GM18873 (cell line): Measurements from ENCODE around the gene AGAP3.

Experiments
- ATAC-seq: cut with Tn5 transposase; IDR thresholded peaks from one replicate; pipeline ENCODE4 v1.9.1; 2021; ENCODE audit warnings: mild to moderate bottlenecking, moderate library complexity, moderate number of reproducible peaks; ENCODE audit not compliant: unreplicated experiment, low FRiP score

Gene AGAP3

DNA sequence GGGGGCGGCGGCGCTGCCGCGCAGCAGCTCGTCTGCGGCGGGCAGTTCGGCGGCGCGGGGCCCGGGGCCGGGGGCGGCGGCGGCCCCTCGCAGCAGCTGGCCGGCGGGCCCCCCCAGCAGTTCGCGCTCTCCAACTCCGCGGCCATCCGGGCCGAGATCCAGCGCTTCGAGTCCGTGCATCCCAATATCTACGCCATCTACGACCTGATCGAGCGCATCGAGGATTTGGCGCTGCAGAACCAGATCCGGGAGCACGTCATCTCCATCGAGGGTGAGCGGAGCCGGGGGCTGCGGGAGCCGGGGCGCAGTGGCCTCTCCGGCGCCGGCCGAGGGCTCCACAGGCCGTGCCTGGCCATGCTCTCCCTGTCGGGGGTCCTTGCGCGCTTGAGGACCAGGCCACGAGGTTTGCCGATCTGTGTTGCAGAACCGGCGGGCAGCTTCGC is 548 bp downstream of the AGAP3 start:
- ATAC-seq, result no peak

DNA sequence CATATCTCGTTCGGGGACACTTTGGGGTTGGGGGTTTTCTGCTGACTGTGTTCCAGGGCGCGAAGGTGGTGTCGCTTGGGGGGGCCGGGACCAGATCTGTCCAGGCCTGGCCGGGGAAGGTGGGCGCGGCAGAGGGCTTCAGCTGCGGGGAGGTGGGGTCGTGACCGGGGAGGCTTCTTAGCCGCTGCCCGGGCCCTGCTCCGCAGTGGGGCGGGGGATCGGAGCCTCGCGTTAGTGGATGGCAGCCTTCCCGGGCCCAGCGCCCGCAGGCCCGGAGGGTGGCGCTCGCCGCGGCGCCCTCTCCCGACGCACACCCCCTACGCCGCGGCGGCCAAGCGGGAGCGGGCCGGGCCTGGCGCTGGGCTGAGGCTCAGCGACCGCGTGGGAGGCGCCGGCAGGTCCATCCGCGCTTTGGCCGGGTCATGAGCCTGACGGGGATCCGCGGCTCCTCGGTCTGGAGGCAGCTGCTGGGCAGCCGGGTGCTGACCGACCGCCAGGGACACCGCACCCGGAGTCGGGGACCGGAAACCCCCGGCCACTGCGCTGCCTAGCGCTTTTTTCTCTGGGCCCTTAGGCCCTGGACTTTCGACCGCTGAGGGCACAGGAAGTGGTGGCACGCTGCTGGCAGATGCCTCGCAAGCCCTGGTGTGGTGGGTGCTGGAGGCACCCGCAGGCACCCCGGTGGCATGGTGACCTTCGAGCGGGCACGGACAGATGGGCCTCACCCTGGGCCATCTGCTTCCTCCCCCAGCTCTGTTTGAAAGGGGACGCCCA is 1.2 kb downstream of the AGAP3 start:
- peak; percentile 27 for ATAC-seq

DNA sequence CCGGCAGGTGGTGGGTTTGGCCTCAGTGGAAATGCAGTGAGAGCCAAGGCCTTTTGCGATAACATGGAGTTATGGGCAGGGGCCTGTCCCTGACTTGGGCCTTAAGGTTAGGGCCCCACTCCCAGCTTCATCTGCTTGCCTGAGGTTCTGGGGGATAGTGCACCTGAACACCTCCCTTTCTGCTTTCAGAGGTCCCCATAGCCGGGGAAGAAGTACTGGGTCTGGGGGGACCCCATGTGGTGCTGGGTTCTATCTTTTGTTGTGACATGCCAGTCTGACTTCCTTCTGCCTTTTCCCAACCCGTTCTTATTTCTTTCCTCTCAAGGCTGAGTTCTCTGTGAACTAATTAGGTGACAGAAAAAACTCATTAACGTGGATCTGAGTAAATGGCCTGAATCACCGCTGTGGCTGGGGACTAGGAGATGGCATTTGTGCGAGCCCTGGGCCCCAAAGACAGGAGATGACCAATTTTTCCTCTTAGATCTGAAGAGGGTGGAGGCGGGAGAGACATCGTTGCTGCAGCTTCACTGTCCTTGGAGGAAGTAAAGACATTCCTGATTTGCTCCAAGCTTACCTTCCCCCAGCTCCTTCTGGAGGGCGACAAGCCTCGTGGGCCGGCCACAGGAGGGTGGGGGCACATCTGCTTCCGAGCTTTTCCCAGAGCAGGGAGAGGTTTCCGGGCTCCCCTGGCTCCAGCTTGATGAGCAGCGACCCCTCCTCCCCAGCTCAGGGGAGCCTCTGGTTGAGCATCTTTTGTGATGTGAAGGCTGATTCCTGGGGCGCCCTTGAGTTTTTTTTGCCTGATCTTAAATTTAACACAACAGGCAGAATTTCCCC is 2.0 kb downstream of the AGAP3 start:
- no peak for ATAC-seq

DNA sequence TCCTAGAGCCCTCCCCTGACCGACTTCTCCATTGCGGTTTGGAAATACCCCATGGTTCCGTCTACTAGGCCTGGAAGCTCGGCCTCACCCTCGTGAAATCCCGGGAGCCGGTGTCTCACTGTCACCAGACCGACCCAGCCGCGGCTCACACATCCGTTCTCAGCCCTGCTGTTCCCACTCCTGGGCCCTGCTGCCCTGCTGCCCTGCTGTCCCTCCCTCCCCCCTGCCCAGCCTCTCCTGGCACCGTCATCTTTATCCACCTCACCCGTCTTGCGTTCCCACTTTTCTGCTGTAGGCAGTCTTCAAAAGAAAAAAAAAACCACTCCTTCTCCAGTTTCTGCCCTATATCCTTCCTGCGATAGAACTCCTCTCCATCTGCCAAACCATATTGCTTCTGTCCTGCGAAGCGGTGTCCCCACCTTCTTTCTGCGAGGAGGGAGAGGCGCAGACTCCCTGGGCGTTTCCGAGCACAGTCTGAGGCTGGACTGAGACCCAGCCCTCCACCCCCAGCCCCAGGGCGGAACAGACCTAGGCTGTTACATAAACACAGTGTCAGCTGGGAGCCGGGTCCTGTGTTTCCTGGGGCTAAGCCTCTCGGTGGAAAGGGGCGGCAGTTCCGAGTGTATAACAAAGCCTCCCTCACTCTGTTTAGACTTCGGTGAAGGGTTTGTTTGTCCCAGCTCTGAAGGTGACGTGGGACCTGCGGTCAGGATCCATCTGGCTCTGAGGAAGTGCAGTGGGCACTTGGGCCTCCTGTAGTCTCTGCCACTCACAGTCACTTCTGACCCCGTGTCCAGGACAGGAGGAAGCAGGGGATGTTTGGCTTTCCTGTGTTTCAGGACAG is 2.8 kb downstream of the AGAP3 start:
- no peak for ATAC-seq

DNA sequence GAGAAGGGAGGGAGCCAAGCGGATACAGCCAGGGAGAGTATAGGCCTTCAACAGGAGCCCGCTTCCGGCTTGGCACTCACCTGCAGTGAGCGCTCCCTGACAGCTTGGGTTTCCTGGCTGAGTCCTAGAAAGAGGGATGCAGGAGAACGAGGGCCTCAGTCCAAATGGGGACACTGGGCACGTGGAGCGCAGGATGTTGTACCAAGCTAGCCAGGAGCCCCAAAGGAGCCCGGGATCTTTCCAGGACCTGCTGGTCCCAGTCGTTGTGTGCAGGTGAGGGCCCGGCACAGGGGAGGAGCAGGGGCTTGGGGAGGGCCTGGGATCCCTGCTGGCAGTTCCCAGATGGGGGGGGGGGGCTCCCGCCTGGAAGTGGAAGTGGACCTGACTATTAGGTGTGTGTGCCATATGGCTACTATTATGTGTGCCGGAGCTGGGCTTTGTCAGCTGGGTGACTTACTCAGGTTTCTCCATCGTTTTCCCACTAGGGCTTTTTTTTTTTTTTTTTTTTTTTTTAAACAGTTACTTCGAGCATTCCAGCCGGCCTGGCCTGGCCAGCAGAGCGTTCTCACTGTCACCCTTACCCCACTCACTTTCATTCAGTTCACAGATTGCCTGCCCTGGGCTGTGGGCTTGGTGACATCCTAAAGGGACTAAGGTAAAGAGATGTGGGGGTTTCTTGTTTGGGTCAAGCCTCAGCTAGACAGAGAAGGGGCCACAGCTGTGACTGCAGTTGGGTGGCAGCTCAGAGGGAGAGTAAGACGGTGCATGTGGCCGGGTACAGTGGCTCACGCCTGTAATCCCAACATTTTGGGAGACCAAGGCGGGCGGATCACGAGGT is 3.8 kb downstream of the AGAP3 start:
- ATAC-seq, result no peak

DNA sequence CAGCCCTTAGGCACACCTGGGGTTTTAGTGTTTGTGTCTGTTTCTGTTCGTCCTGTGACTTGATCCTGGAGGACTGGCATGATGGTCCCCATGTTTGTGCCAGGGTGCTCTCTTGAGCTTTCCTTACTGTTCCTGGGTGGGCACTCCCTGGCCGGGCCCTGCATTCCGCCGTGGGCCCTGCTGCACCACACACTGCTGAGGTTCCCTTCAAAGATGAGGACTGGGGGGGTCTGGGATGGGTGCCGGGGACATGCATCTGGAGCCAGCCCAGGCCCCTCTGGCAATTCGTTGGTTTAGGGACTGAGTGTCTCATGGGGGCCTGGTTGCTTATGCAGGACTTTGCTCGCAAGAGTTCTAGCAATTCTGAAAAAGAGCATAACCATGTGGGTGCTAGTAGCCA is 4.7 kb downstream of the AGAP3 start:
- ATAC-seq, result no peak

DNA sequence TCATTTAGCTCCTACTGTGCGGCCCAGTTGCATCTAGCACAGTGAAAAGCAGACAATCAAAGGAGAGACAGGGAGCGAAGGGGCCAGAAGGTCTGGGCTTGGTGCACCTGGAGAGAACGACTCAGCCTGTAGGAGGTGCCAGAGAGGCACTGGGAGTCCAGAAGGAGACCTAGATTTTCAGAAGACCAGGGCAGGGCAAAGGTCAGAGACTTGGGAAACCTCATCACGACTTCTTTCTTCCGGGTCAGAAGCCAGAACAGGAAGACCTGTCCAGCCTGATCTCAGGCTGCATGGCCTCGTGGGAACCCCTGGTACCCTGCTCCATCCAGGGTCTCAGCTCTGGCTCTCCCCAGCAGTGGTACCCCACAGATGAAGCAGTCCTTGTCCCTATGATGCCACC is 5.2 kb downstream of the AGAP3 start:
- no peak for ATAC-seq

DNA sequence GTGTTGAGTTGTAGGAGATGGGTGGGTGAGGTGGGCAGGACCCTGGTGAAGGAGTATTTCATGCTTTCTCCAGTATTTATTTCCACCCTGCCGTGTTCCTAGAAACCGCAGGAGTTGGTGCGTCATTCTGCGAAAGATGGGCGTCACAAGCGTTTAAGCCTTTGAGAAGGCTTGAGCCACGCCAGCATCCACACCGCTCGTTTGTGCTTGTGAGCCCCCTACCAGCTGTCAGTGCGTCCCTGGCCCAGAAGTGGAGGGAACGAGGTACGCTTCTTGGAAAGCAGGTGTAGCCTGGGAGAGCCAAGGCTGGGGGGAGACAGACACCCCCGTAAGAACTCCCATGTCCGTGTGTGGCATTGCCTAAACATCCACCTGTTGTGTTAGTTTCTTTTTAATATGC is 5.7 kb downstream of the AGAP3 start:
- ATAC-seq, result no peak

DNA sequence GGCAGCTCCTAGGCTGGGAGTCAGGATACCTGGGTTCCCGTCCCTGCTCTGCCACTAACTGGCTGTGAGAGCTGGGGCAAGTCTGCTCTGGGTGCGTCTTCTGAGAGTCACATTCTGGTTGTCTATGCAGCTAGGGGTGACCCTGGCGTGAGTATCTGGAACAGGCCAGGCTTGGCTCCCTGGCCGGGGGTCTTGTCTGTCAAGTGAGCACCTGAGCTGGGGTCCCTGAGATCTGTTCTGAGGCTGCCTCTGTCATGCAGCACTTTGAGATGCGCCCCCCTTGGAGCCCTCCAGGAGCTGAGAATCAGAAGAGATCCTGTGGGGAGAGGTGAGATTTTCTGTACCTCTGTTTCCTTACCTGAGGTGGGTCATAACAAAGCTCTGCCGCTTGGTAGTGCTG is 7.5 kb downstream of the AGAP3 start:
- no peak for ATAC-seq

DNA sequence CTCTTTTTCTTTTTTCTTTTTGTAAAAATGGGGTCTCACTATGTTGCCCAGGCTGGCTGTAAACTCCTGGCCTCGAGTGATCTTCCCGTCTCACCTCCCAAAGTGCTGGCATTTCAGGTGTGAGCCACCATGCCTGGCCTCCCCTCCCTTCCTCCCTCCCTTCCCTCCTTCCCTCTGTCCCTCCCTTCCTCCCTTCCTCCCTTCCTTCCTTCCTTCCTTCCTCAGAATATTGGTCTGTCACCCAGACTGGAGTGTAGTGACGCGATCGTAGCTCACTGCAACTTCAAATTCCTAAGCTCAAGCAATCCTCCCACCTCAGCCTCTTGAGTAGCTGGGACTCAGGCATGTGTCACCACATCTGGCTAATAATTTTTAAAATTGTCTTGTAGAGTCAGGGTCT is 8.4 kb downstream of the AGAP3 start:
- no peak for ATAC-seq

DNA sequence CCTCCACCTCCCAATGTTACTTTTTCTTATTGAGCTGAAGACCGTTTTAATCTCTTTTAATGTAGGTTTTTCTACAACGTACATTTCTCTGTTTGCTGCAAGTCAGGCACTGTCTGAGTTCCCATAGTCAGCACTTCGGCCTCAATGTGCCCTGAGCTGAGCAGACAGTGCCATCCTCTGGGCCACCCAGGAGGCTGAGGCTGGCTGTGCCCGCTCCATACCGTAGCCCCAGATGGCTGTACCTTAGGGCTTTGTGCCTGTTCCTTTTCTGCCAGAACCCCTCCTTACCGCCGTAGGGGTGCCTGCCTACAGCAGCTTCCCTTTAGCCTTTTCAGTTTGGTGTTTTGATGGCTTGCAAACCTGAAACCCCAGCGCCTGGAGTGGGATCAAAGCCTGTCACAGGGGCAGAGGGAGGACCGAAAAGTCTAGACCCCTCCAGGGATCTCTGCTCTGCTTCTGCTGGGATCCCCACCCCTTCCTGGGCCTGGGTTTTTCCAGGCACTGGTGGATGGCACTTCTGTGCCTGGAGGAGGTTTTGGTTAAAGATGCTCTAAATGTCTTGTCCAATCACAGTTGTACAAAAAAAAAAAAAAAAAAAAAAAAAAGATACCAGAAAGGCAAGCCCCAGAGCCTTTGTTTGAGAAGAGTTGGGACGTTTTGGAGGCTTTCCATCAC is 9.0 kb downstream of the AGAP3 start:
- ATAC-seq, result no peak

DNA sequence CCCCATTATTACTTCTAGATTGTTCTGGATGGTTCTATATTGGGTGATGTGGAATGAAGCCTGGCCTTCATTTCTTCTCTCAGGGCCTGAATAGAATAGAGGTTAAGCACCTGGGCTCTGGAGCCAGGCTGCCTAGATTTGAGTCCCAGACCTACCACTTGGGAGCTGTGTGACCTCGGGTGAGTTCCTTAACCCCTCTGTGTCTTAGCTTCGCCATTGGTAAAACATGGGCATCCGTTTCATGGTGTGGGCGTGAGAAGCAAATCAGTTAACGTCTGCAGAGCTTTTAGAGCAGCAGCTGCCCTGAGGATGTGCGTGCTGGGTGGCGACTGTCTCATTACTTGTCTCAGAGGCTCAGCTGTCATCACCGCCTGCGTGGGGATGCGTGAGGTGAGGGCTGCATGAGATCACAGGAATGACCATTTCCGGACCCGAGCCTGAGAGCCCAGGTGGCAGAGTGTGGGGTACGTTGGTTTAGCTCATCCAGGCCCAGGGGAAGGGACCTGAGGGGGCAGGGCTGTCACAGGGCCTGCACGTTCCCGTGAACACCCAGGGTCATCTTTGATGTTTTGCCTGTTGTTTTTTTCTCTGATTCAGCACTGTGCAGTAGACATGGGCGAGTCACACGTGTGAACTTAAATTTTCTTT is 9.7 kb downstream of the AGAP3 start:
- no peak for ATAC-seq

DNA sequence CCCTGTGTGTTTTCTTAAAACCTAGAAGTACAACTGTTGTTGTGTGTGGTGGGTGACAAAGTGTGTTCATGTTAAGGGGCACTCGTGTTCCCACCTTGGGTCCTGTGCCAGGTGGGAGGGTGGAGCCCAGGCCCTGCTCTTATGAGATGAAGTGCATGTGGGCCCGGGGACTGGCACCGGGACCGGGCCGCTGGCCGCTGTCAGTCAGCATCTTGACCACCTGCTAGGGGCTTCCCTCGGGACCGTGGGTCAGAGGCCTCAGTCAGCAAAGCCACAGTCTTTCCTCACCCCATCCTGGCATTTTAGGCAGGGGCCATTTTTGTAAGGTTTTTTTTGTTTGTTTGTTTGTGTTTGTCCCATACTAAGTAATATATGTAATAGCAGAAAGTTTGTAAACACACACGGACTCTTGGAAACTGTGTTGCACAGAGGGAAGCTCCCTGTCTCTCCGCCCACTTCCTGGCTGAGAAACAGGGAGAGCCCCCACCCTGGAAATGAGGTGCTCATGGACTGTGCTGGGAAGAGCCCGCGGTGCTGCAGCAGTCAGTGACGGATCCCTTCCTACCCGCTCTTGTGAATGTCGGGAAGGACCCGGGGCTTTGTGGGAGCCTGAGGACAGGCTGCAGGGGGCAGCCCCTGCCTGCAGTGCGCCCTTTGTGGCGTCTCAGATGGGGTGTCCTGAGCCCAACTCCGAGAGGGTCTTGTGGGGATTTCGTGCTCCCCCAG is 13.4 kb downstream of the AGAP3 start:
- no peak for ATAC-seq

DNA sequence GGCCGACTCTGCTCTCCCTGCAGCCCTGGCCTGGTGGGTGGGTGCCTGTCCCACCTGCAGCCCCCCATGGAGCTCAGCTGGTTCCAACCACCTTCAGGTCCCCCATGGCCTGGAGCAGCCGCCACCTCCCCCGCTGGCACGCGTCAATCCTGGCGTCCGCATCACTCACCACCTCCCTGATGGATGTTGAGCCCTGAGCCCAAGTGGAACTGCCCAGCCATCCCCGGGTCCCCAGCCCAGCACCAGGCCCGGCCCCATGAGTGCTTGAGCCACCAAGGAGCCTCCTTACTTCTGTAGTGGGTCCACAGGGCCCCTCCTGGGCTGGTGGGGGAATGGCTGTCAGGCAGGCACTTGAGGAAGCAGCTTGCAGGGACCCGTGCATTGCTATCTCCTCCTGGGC is 14.6 kb downstream of the AGAP3 start:
- no peak for ATAC-seq

DNA sequence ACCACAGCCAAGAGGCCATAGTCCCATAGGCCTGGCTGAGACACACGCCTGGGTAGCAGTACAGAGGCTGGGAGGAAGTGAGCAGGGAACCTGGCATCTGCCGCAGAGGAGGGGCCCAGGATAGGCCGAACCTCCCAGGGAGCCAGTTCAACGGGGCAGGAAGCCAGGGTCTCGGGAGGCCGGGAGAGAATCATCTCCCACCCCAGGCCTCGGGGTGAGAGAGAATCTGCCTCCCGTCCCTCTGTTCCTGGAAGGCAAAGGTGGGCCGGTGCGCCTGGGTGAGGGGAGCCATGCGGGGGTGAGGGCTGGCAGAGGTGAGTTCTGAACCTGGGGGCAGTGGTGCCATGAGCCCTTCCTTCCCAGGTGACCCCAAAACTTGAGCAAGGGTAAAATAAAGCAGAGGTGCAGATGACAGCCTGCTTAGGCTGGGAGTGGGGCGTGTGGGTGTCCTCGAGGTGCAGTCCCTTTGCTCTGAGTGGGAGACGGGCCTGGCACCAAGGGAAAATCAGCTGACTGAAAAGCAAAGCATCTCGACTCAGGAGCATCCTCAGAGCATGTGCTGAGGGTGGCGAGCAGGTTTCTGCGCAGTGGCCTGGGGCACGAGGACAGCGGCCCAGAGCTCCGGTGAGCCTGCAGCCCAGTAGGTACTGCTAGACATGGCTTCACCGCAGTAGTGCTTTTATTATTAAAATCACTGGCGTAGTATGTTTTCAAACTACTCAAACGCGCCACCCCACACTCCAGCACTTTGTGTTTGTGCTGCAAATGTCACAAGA is 15.5 kb downstream of the AGAP3 start:
- ATAC-seq, result no peak

DNA sequence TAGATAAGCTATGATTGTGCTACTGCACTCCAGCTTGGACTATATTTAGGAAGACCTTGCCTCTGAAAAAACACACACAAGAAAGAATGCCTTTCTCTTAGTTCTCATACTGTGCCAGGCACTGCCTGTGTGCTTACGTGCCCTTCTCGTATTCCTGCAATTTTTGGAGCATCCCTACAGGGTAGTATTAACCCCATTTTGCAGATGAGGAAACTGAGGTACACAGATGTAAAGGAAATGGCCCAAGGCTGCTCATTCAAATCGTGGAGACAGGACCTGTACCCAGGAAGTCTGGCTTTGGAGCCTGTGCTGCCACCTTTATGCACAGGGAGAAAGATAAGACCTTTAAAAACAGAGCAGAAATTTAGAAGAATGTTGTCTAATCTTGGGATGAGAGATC is 16.7 kb downstream of the AGAP3 start:
- ATAC-seq, result no peak

DNA sequence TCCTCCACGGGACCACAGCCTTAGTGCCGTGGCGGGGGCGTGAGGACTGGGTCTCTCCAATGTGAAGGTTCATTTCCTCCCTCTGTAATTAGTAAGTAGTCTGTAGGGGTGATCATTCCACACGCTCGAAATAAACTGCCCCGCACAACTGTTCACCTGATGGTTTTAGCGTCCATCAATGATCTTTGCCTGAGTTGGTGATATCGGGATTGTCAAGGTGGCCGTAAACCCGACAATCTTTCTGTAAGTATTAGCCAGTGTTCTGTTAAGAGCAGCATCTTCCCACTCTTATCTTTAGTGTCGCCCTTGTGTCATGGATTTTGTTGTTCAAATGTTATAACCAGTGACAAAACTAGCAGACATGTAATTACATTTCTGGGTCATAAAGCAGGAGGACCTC is 17.7 kb downstream of the AGAP3 start:
- no peak for ATAC-seq
